Activated B cell treated with CpG ODN at 0.5 μM for 24 hours (primary cell): ENCODE data around the gene HNF1A. TPM values are rescaled to one million over a fixed set of nuclear protein-coding genes. Genes with fewer than 3 reads are reported as not detected.

Source experiments
- ATAC-seq: fragments of 200-7000 bp; cut with Tn5 transposase; one replicate; pipeline ENCODE4 v1.10.0; 2021; ENCODE audit warnings: low read depth, mild to moderate bottlenecking, moderate library complexity
- CTCF ChIA-PET: fragments of 350-600 bp; sonication (Branson Sonifier 250); formaldehyde crosslinking; loops from one replicate; lab custom pipeline; 2021; ENCODE audit warnings: antibody characterized with exemption; lab: Charles Lee
- POLR2A ChIA-PET: fragments of 350-600 bp; sonication (Branson Sonifier 250); formaldehyde crosslinking; loops from one replicate; lab custom pipeline; 2021; ENCODE audit warnings: antibody characterized with exemption; lab: Charles Lee
- DNase-seq: peaks from one replicate; pipeline ENCODE4 v3.0.0; 2022
- H3K27ac Mint-ChIP-seq: one replicate; pipeline ENCODE4 v1.8.0; 2020; ENCODE audit warnings: mixed read lengths
- H3K27me3 Mint-ChIP-seq: one replicate; pipeline ENCODE4 v1.8.0; 2021; ENCODE audit warnings: mixed read lengths
- H3K36me3 Mint-ChIP-seq: one replicate; pipeline ENCODE4 v1.8.0; 2021; ENCODE audit warnings: low read depth, mixed read lengths
- H3K4me1 Mint-ChIP-seq: one replicate; pipeline ENCODE4 v1.8.0; 2021; ENCODE audit warnings: mixed read lengths
- H3K4me3 Mint-ChIP-seq: one replicate; pipeline ENCODE4 v1.8.0; 2020; ENCODE audit warnings: mild to moderate bottlenecking, mixed read lengths
- H3K9me3 Mint-ChIP-seq: one replicate; pipeline ENCODE4 v1.8.0; 2020; ENCODE audit warnings: mixed read lengths
- intact Hi-C: fragments of 100-400 bp; cut with micrococcal nuclease; formaldehyde crosslinking; loops from one replicate; pipeline ENCODE4 v1.15.1; 2024
- total RNA-seq: library from RNA; stranded (reverse); gene quantifications from 2 replicates; pipeline ENCODE4 v1.2.3, GENCODE V29; 2022
- TF ChIP-seq, protein P1 (sequence below): fragments of 200-600 bp; IDR thresholded peaks from one replicate; pipeline ENCODE4 v1.8.0; 2022; ENCODE audit warnings: antibody characterized with exemption, mild to moderate bottlenecking

Gene HNF1A
- total RNA-seq, 1 donor from 2014 or later: not detected

GRCh38 chr12:121009741-121010140 lies 31.4 kb downstream of the HNF1A start:
- H3K27ac Mint-ChIP-seq: no peak overlapping the region
- CTCF ChIA-PET: no interaction called here
- ATAC-seq (no peak), DNase-seq (no peak)
- intact Hi-C loops: no loop called here
- TF ChIP-seq, protein P1, sequence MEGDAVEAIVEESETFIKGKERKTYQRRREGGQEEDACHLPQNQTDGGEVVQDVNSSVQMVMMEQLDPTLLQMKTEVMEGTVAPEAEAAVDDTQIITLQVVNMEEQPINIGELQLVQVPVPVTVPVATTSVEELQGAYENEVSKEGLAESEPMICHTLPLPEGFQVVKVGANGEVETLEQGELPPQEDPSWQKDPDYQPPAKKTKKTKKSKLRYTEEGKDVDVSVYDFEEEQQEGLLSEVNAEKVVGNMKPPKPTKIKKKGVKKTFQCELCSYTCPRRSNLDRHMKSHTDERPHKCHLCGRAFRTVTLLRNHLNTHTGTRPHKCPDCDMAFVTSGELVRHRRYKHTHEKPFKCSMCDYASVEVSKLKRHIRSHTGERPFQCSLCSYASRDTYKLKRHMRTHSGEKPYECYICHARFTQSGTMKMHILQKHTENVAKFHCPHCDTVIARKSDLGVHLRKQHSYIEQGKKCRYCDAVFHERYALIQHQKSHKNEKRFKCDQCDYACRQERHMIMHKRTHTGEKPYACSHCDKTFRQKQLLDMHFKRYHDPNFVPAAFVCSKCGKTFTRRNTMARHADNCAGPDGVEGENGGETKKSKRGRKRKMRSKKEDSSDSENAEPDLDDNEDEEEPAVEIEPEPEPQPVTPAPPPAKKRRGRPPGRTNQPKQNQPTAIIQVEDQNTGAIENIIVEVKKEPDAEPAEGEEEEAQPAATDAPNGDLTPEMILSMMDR: no peak
- no peaks in the 10 kb centered on the region for H3K9me3 Mint-ChIP-seq
- POLR2A ChIA-PET: no interaction called here
- peaks cover 82% of the 10 kb centered on the region for H3K36me3 Mint-ChIP-seq
- no peak overlapping the region for H3K4me3 Mint-ChIP-seq
- no peaks in the 10 kb centered on the region for H3K27me3 Mint-ChIP-seq
- H3K4me1 Mint-ChIP-seq: peaks cover 3% of the 10 kb centered on the region

DNA sequence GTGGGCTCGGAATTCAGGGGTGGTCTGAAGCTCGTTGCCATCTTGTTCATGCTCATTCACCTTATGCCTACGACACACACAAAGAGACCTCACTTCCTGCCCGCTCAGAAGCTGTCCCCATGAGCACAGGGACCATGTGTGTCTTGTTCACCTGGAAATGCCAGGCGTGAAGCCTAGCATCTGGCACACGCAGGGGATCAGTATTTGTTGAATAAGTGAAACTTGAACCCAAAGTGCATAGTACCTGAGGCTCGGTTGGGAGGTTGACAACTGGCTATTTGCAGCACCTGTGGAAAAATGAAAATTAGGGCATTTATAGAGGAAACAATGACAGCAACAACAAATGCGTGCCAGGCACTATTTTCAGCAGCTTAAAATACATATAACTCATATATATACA lies 32.5 kb downstream of the HNF1A start:
- Mint-ChIP-seq H3K36me3 (peaks cover 75% of the 10 kb centered on the region), H3K4me1 (peaks cover 11% of the 10 kb centered on the region), H3K27me3 (no peaks in the 10 kb centered on the region), H3K9me3 (no peaks in the 10 kb centered on the region), H3K27ac (no peak overlapping the region), H3K4me3 (no peak overlapping the region)
- POLR2A ChIA-PET: no interaction called here
- intact Hi-C loops: no loop called here
- CTCF ChIA-PET: no interaction called here
- no peak for DNase-seq
- no peak for ATAC-seq
- TF ChIP-seq, protein P1: no peak

GRCh38 chr12:121011820-121012219 lies 33.5 kb downstream of the HNF1A start:
- no peaks in the 10 kb centered on the region for H3K9me3 Mint-ChIP-seq
- H3K4me3 Mint-ChIP-seq: no peak overlapping the region
- TF ChIP-seq, protein P1: no peak
- ChIA-PET POLR2A (no interaction called here), CTCF (no interaction called here)
- peaks cover 72% of the 10 kb centered on the region for H3K36me3 Mint-ChIP-seq
- ATAC-seq (no peak), DNase-seq (no peak)
- intact Hi-C loops: no loop called here
- H3K27me3 Mint-ChIP-seq: no peaks in the 10 kb centered on the region
- H3K4me1 Mint-ChIP-seq: peaks cover 16% of the 10 kb centered on the region
- H3K27ac Mint-ChIP-seq: no peak overlapping the region

GRCh38 chr12:121013715-121014114 lies 35.4 kb downstream of the HNF1A start:
- Mint-ChIP-seq H3K4me1 (peaks cover 16% of the 10 kb centered on the region), H3K27ac (no peak overlapping the region), H3K27me3 (no peaks in the 10 kb centered on the region), H3K36me3 (peaks cover 54% of the 10 kb centered on the region), H3K9me3 (no peaks in the 10 kb centered on the region), H3K4me3 (peak overlapping the region; percentile 29)
- ATAC-seq: no peak
- POLR2A ChIA-PET: interaction anchor here (0.6 kb wide), 1 partner anchor 1513 kb away, joined by 4 read pairs; the partner anchor contains the start of gene RSRC2
- CTCF ChIA-PET: no interaction called here
- DNase-seq: no peak
- intact Hi-C loops: no loop called here
- TF ChIP-seq, protein P1: no peak

DNA sequence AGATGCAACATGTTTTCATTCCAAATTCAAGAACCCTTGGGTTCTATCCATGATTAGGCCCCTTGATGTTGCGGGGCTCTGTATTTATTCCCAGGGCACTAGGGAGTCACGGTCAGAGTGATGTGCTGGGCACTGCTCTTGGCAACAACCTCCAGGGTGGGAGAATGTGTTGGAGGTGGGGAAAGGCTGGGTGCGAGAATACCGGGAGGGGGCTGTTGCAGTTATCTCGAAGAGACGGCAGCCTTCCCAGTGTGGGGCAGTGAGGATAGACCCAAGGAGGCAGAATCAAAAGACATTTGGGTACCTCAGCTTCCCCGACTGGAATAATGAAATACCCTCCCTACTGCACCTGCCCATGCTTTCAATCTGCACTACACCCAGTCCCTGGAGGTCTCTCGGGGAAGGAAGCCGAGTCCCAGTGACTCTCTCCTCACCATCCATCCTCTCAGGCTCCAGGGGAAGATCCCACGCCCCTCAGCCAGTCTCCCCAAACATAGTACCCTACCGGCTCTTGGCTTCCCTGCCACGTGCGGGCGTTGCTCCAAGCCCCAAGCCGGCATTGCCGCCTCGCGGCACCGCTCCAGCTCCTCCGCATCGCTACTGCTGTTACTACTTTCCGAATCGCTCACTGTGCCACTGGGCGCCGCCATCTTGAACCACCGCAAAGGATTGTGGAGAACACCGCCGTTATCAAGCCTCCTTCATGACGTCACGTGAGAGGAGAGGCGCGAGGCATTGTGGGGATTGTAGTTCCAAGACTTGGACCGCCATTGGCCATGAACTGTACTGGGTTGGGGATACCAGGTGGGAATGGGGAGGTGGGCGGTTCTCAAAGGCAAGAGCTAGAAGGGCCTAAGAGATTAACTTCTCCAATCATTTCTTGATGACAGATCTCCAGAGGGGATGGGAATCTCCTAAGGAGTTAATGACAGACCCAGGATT lies 37.8 kb downstream of the HNF1A start, which contains the start of gene C12orf43:
TSS of gene C12orf43 (minus strand) at position 663 of the 942 bp plus-strand sequence. CDS start at position 650, 13 bp downstream.
- ChIA-PET POLR2A (interaction anchor here (1.0 kb wide), 1 partner anchor 435 kb away, joined by 3 read pairs; the partner anchor contains the start of gene POP5), CTCF (interaction anchor here (1.2 kb wide), 1 partner anchor 44 kb away, joined by 5 read pairs; no protein-coding TSS in a partner anchor)
- peak within 1 kb of the TSS; percentile 97 for H3K27ac Mint-ChIP-seq
- ATAC-seq: peak; percentile 98
- intact Hi-C loops: loop anchor here (1.0 to 5.0 kb wide), 4 partner anchors 23 to 570 kb away; partner anchors contain the start of genes GATC, OASL and TRIAP1
- TF ChIP-seq, protein P1: no peak
- H3K27me3 Mint-ChIP-seq: no peaks in the 10 kb centered on the region
- DNase-seq: peak; percentile 80
- H3K9me3 Mint-ChIP-seq: no peaks in the 10 kb centered on the region
- peaks cover 31% of the 10 kb centered on the region for H3K36me3 Mint-ChIP-seq
- peaks cover 16% of the 10 kb centered on the region for H3K4me1 Mint-ChIP-seq
- peak within 1 kb of the TSS; percentile 100 for H3K4me3 Mint-ChIP-seq
